BE2C (cell line): ENCODE results near the gene C8G.

Experiments
- DNase-seq: peaks from one replicate; pipeline ENCODE4 v3.0.0-alpha.2; 2020
- H3K27me3 ChIP-seq: fragments of 250-450 bp; sonication (Bioruptor Pico); 2 replicates; pipeline ENCODE4 v1.5.1; 2020; ENCODE audit warnings: mild to moderate bottlenecking
- H3K36me3 ChIP-seq: fragments of 250-450 bp; sonication (Bioruptor Pico); 2 replicates; pipeline ENCODE4 v1.5.1; 2020; ENCODE audit warnings: mild to moderate bottlenecking
- H3K4me1 ChIP-seq: fragments of 250-450 bp; sonication (Bioruptor Pico); 2 replicates; pipeline ENCODE4 v1.5.1; 2020
- H3K4me3 ChIP-seq: 2 replicates; pipeline ENCODE4 v1.5.1; 2011; ENCODE audit warnings: low read depth, low read length
- H3K9me3 ChIP-seq: fragments of 250-450 bp; sonication (Bioruptor Pico); 2 replicates; pipeline ENCODE4 v1.5.1; 2020
- TF ChIP-seq, protein P1 (sequence below): IDR thresholded peaks from 2 replicates; pipeline ENCODE4 v1.5.1; 2012; ENCODE audit warnings: mild to moderate bottlenecking, low read depth, low read length

The C8G gene

DNA sequence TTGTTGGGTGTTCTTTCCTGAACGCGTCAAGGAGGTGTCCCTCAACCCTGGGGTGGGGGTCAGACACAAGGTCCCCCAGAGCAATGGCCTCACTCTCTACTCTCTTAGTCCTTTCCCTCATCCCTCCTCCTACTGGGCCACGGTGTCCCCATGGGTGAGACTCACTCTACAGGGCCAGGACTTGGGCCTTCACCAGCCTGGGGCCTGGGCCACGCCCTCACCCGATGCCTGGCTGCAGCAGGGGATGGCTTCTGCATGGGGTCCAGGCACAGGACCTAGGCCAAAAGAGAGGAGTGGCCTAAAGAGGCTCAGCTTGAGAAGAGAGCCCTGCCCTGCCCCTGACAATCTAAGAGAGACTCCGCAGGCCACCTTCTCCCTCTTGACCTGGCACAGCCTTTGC is 12.9 kb downstream of the C8G start:
- H3K27me3 ChIP-seq: no peaks in the 10 kb centered on the region
- DNase-seq: no peak
- no peaks in the 10 kb centered on the region for H3K36me3 ChIP-seq
- H3K4me1 ChIP-seq: no peaks in the 10 kb centered on the region
- H3K4me3 ChIP-seq: no peak overlapping the region
- TF ChIP-seq, protein P1, sequence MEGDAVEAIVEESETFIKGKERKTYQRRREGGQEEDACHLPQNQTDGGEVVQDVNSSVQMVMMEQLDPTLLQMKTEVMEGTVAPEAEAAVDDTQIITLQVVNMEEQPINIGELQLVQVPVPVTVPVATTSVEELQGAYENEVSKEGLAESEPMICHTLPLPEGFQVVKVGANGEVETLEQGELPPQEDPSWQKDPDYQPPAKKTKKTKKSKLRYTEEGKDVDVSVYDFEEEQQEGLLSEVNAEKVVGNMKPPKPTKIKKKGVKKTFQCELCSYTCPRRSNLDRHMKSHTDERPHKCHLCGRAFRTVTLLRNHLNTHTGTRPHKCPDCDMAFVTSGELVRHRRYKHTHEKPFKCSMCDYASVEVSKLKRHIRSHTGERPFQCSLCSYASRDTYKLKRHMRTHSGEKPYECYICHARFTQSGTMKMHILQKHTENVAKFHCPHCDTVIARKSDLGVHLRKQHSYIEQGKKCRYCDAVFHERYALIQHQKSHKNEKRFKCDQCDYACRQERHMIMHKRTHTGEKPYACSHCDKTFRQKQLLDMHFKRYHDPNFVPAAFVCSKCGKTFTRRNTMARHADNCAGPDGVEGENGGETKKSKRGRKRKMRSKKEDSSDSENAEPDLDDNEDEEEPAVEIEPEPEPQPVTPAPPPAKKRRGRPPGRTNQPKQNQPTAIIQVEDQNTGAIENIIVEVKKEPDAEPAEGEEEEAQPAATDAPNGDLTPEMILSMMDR: no peak
- H3K9me3 ChIP-seq: no peaks in the 10 kb centered on the region

DNA sequence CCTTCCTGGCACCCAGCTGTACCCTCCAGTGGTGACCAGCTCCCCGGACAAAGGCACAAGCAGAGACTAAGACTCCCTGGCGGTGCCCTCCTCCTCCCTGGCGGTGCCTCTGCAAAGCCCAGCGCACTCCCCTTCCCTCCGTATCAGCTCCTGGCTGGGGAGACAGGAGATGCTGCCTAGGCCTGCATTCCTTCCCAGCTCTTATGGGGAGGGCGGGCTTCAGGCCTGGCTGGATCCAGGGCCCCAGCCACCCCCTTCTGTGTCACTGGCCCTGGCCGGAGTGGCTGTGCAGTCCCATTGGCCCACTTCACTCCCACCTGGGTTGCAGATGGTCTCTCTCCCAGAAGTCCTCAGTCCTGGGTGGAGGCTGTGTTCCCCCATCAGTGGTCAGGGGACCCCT is 13.4 kb downstream of the C8G start:
- H3K9me3 ChIP-seq: no peaks in the 10 kb centered on the region
- H3K4me1 ChIP-seq: no peaks in the 10 kb centered on the region
- H3K4me3 ChIP-seq: no peak overlapping the region
- DNase-seq: no peak
- H3K27me3 ChIP-seq: no peaks in the 10 kb centered on the region
- H3K36me3 ChIP-seq: no peaks in the 10 kb centered on the region
- TF ChIP-seq, protein P1: no peak

GRCh38 chr9:136958898-136959850 is 14.1 kb downstream of the C8G start:
- Histone ChIP-seq H3K27me3 (no peaks in the 10 kb centered on the region), H3K36me3 (no peaks in the 10 kb centered on the region), H3K4me1 (no peaks in the 10 kb centered on the region), H3K4me3 (no peak overlapping the region), H3K9me3 (no peaks in the 10 kb centered on the region)
- DNase-seq: no peak
- TF ChIP-seq, protein P1: no peak

DNA sequence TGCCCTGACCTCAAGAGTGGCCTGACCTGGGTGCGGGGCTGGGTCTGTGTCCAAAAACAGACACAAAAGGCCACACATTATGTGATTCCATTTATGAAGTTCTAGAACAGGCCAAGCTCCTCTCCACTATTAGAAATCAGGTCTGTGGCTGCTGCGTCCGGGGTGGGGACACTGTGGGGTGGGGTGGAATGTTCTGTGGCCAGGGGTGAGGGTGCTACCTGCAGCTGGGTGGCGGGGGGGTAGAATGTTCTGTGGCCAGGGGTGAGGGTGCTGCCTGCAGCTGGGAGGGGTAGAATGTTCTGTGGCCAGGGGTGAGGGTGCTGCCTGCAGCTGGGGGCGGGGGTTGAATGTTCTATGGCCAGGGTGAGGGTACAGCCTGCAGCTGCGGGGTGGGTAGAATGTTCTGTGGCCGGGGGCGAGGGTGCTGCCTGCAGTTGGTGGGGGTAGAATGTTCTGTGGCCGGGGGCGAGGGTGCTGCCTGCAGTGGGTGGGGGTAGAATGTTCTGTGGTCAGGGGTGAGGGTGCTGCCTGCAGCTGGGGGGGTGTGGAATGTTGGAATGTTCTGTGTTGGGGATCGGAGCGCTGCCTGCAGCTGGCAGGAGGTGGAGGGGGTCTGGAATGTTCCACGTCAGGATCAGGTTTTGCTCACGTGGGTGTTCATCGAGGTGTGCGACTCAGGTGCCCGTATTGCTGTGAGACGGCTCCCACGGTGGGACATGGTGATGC is 15.3 kb downstream of the C8G start:
- TF ChIP-seq, protein P1: no peak
- Histone ChIP-seq H3K4me3 (no peak overlapping the region), H3K36me3 (no peaks in the 10 kb centered on the region), H3K9me3 (no peaks in the 10 kb centered on the region), H3K4me1 (no peaks in the 10 kb centered on the region), H3K27me3 (no peaks in the 10 kb centered on the region)
- DNase-seq: no peak

- TF ChIP-seq, protein P1: no peak
- Histone ChIP-seq H3K4me3 (no peak overlapping the region), H3K27me3 (no peaks in the 10 kb centered on the region), H3K4me1 (no peaks in the 10 kb centered on the region), H3K36me3 (no peaks in the 10 kb centered on the region), H3K9me3 (no peaks in the 10 kb centered on the region)
- DNase-seq: no peak
Measured at GRCh38 chr9:136960938-136961275, 15.9 kb downstream of the C8G start.
